ENCODE measurements around the gene CASTOR2.

GRCh38 chr7:75064291-75064690 is 99.8 kb downstream of the CASTOR2 start:
- no peak for TF ChIP-seq CTCF (conservative IDR thresholded peaks at IDR 0.05 in 1 of 2, IDR thresholded peaks at IDR 0.05 in 1 of 2; ENCODE audit: extremely low read depth in 1 of 2, insufficient read depth in 1 of 2, low read depth in 1 of 2, low read length in 2 of 2)
- no peak for TF ChIP-seq EZH2 (IDR thresholded peaks at IDR 0.05; ENCODE audit: borderline replicate concordance, low read length)
